ENCODE results near the gene COL6A5.
"Not testable (repeated sequence)": the region's sequence is repeated elsewhere in the genome, so short reads cannot be mapped to it uniquely, and the experiment has no call there.

Gene COL6A5

GRCh38 chr3:130345487-130346079 lies at the start of gene COL6A5:
COL6A5 (plus strand) TSS chr3:130345672; CDS start chr3:130373639, 27,967 bp downstream.
- DNase-seq = no peak

- peak in 1 of 3 experiments; percentile 13 for DNase-seq
Observed at GRCh38 chr3:130299531-130299930, 45.9 kb upstream of the COL6A5 start.

GRCh38 chr3:130300888-130301287 lies 44.6 kb upstream of the COL6A5 start:
- DNase-seq = no peak

- DNase-seq = no peak
Observed at GRCh38 chr3:130310109-130310508, 35.4 kb upstream of the COL6A5 start.

GRCh38 chr3:130312374-130312773 lies 33.1 kb upstream of the COL6A5 start:
- DNase-seq = no peak

GRCh38 chr3:130316169-130316568 lies 29.3 kb upstream of the COL6A5 start:
- DNase-seq = no peak

GRCh38 chr3:130323503-130323902 lies 22.0 kb upstream of the COL6A5 start:
- no peak for DNase-seq

GRCh38 chr3:130340766-130341165 lies 4.7 kb upstream of the COL6A5 start:
- no peak for DNase-seq

GRCh38 chr3:130341388-130341787 lies 4.1 kb upstream of the COL6A5 start:
- no peak for DNase-seq

GRCh38 chr3:130341882-130342281 lies 3.6 kb upstream of the COL6A5 start:
- DNase-seq = no peak

GRCh38 chr3:130342821-130343661 lies 2.4 kb upstream of the COL6A5 start:
- no peak for DNase-seq

GRCh38 chr3:130348258-130348657 lies 2.8 kb downstream of the COL6A5 start:
- not testable (repeated sequence) for DNase-seq

GRCh38 chr3:130354430-130354829 lies 9.0 kb downstream of the COL6A5 start:
- DNase-seq = peak in 2 of 3 experiments; percentile 56 to 64

- DNase-seq = peak in 1 of 3 experiments; percentile 2
Observed at GRCh38 chr3:130374033-130374432, 28.6 kb downstream of the COL6A5 start.

GRCh38 chr3:130374908-130375307 lies 29.4 kb downstream of the COL6A5 start:
- DNase-seq = no peak

- DNase-seq = no peak
Observed at GRCh38 chr3:130377960-130378676, 32.6 kb downstream of the COL6A5 start.

- DNase-seq = no peak
Observed at GRCh38 chr3:130378677-130379191, 33.3 kb downstream of the COL6A5 start.

- DNase-seq = no peak
Observed at GRCh38 chr3:130379274-130379673, 33.8 kb downstream of the COL6A5 start.

- no peak for DNase-seq
Observed at GRCh38 chr3:130380398-130380797, 34.9 kb downstream of the COL6A5 start.

GRCh38 chr3:130383424-130383823 lies 38.0 kb downstream of the COL6A5 start:
- DNase-seq = no peak

- DNase-seq = no peak
Observed at GRCh38 chr3:130384476-130385025, 39.1 kb downstream of the COL6A5 start.

GRCh38 chr3:130386604-130387263 lies 41.3 kb downstream of the COL6A5 start:
- no peak for DNase-seq
